Smooth muscle cell (in vitro differentiated cells): Measurements from ENCODE around the gene TM4SF5. TPM values are rescaled to one million over a fixed set of nuclear protein-coding genes. Genes with fewer than 3 reads are reported as not detected.

Experiments used
- DNase-seq: peaks from one replicate; lab custom pipeline; 2025; ENCODE audit not compliant: unreplicated experiment; lab: John Stamatoyannopoulos, UW
- H2AFZ ChIP-seq: fragments of 200-600 bp; sonication (generic); 2 replicates; pipeline ENCODE4 v1.6.0; 2016; ENCODE audit warnings: antibody characterized with exemption, low read depth, mild to moderate bottlenecking
- H3F3A ChIP-seq: fragments of 200-600 bp; sonication (generic); 2 replicates; pipeline ENCODE4 v1.6.0; 2017; ENCODE audit warnings: antibody characterized with exemption, low read depth
- H3K27ac ChIP-seq: fragments of 200-600 bp; sonication (generic); 2 replicates; pipeline ENCODE4 v1.5.1; 2016; ENCODE audit warnings: low read depth, mild to moderate bottlenecking
- H3K27me3 ChIP-seq: fragments of 200-600 bp; sonication (generic); 2 replicates; pipeline ENCODE4 v1.6.1; 2016; ENCODE audit warnings: low read depth, mild to moderate bottlenecking
- H3K36me3 ChIP-seq: fragments of 200-600 bp; sonication (generic); 2 replicates; pipeline ENCODE4 v1.5.1; 2016; ENCODE audit warnings: low read depth
- H3K4me1 ChIP-seq: fragments of 200-600 bp; sonication (generic); 2 replicates; pipeline ENCODE4 v1.5.1; 2016; ENCODE audit warnings: low read depth
- H3K4me2 ChIP-seq: fragments of 200-600 bp; sonication (generic); 2 replicates; pipeline ENCODE4 v1.6.0; 2016; ENCODE audit warnings: mild to moderate bottlenecking
- H3K4me3 ChIP-seq: fragments of 200-600 bp; sonication (generic); 2 replicates; pipeline ENCODE4 v1.5.1; 2016; ENCODE audit warnings: mild to moderate bottlenecking
- H3K79me2 ChIP-seq: fragments of 200-600 bp; sonication (generic); 2 replicates; pipeline ENCODE4 v1.6.0; 2016; ENCODE audit warnings: low read depth, mild to moderate bottlenecking
- H3K9ac ChIP-seq: fragments of 200-600 bp; sonication (generic); 2 replicates; pipeline ENCODE4 v1.6.0; 2016; ENCODE audit warnings: low read depth
- H3K9me3 ChIP-seq: fragments of 200-600 bp; sonication (generic); replicated peaks from 2 replicates; pipeline ENCODE4 v1.5.1; 2016; ENCODE audit warnings: low read depth
- H4K20me1 ChIP-seq: fragments of 200-600 bp; sonication (generic); 2 replicates; pipeline ENCODE4 v1.6.0; 2016; ENCODE audit warnings: low read depth
- CTCF ChIP-seq: fragments of 200-600 bp; sonication (generic); IDR thresholded peaks from 2 replicates; pipeline ENCODE4 v1.5.1; 2017; ENCODE audit warnings: borderline replicate concordance, mild to moderate bottlenecking, antibody characterized with exemption; ENCODE audit not compliant: insufficient read depth, poor library complexity, severe bottlenecking
- WGBS: methylation state at CpG from one replicate; pipeline ENCODE4 v1.1.7; 2016; ENCODE audit warnings: low lambda C conversion rate; 5-methylcytosine and 5-hydroxymethylcytosine counted together
- polyA plus RNA-seq: library from polyadenylated mRNA; unstranded; fragments of >200 nt; fragmentation: Nextera tagmentation; extraction: Ambion mirVana; gene quantifications from 2 replicates; pipeline ENCODE4 v1.2.1, GENCODE V29; 2016
- total RNA-seq: library from RNA; depleted of rRNA; stranded (reverse); fragments of >200 nt; gene quantifications from 2 replicates; pipeline ENCODE4 v1.2.3, GENCODE V29; 2014

TM4SF5 gene
- total and polyA plus RNA-seq, 2 experiments from 2014 or later = not detected

- 93% methylated on average over 10 of the region's 10 CpGs for WGBS
- no peaks in the 10 kb centered on the region for H3K36me3 ChIP-seq
- H3K4me1 ChIP-seq = no peaks in the 10 kb centered on the region
- no peaks in the 10 kb centered on the region for H3K9me3 ChIP-seq
- no peaks in the 10 kb centered on the region for H3F3A ChIP-seq
- H4K20me1 ChIP-seq = no peaks in the 10 kb centered on the region
- no peak overlapping the region for H3K9ac ChIP-seq
- TF ChIP-seq CTCF = no peak
- H3K79me2 ChIP-seq = no peaks in the 10 kb centered on the region
- H3K27ac ChIP-seq = no peak overlapping the region
- no peak overlapping the region for H2AFZ ChIP-seq
- DNase-seq = no peak
- peaks cover 26% of the 10 kb centered on the region for H3K27me3 ChIP-seq
- no peak overlapping the region for H3K4me2 ChIP-seq
- H3K4me3 ChIP-seq = no peak overlapping the region
These were observed 11.9 kb upstream of the TM4SF5 start for GRCh38 chr17:4759776-4760236.

GRCh38 chr17:4764595-4764994, 7.1 kb upstream of the TM4SF5 start:
- Histone ChIP-seq H3K4me1 (no peaks in the 10 kb centered on the region), H3K9me3 (no peaks in the 10 kb centered on the region), H3K4me3 (no peak overlapping the region), H4K20me1 (no peaks in the 10 kb centered on the region), H3K4me2 (no peak overlapping the region), H2AFZ (no peak overlapping the region), H3F3A (no peaks in the 10 kb centered on the region), H3K9ac (no peak overlapping the region), H3K27me3 (no peaks in the 10 kb centered on the region), H3K79me2 (no peaks in the 10 kb centered on the region), H3K36me3 (no peaks in the 10 kb centered on the region), H3K27ac (no peak overlapping the region)
- 86% methylated on average over 3 of the region's 3 CpGs for WGBS
- no peak for TF ChIP-seq CTCF
- DNase-seq = no peak

- Histone ChIP-seq H3K36me3 (no peaks in the 10 kb centered on the region), H3F3A (no peaks in the 10 kb centered on the region), H3K9ac (no peak overlapping the region), H3K9me3 (no peaks in the 10 kb centered on the region), H3K4me2 (no peak overlapping the region), H3K79me2 (no peaks in the 10 kb centered on the region), H3K4me3 (no peak overlapping the region), H3K4me1 (no peaks in the 10 kb centered on the region), H4K20me1 (no peaks in the 10 kb centered on the region), H3K27ac (no peak overlapping the region), H2AFZ (no peak overlapping the region), H3K27me3 (no peaks in the 10 kb centered on the region)
- WGBS = 91% methylated on average over 3 of the region's 3 CpGs
- TF ChIP-seq CTCF = no peak
- DNase-seq = no peak
These were observed 5.5 kb upstream of the TM4SF5 start for GRCh38 chr17:4766201-4766600.

GRCh38 chr17:4766723-4767122, 5.0 kb upstream of the TM4SF5 start:
- TF ChIP-seq CTCF = no peak
- H3K9me3 ChIP-seq = no peaks in the 10 kb centered on the region
- no peak overlapping the region for H2AFZ ChIP-seq
- no peaks in the 10 kb centered on the region for H3K27me3 ChIP-seq
- H3K4me1 ChIP-seq = no peaks in the 10 kb centered on the region
- H3K4me2 ChIP-seq = no peak overlapping the region
- no peaks in the 10 kb centered on the region for H4K20me1 ChIP-seq
- H3K27ac ChIP-seq = no peak overlapping the region
- H3K4me3 ChIP-seq = no peak overlapping the region
- no peaks in the 10 kb centered on the region for H3K36me3 ChIP-seq
- no peak overlapping the region for H3K9ac ChIP-seq
- no peak for DNase-seq
- no peaks in the 10 kb centered on the region for H3K79me2 ChIP-seq
- WGBS = 95% methylated on average over 9 of the region's 9 CpGs
- no peaks in the 10 kb centered on the region for H3F3A ChIP-seq
